Trophoblast cell (in vitro differentiated cells and primary cell): Measurements from ENCODE around the gene TRAPPC5.

Source experiments
- DNase-seq, 2 donors: peaks; one replicate each; pipeline ENCODE4 v3.0.0-alpha.2; 2016
- H2AFZ ChIP-seq: 2 replicates; pipeline ENCODE4 v1.6.1; 2013; ENCODE audit warnings: low read length, moderate library complexity, mild to moderate bottlenecking; ENCODE audit not compliant: insufficient read depth, poor library complexity
- H2AK5ac ChIP-seq: 2 replicates; pipeline ENCODE4 v1.6.1; 2013; ENCODE audit warnings: mild to moderate bottlenecking, low read length
- H2BK120ac ChIP-seq: 2 replicates; pipeline ENCODE4 v1.6.1; 2013; ENCODE audit warnings: low read length, mild to moderate bottlenecking, moderate library complexity; ENCODE audit not compliant: insufficient read depth, poor library complexity
- H2BK12ac ChIP-seq: 2 replicates; pipeline ENCODE4 v1.6.1; 2013; ENCODE audit warnings: mild to moderate bottlenecking, low read length, moderate library complexity
- H2BK5ac ChIP-seq: 2 replicates; pipeline ENCODE4 v1.6.1; 2013; ENCODE audit warnings: low read length, low read depth, moderate library complexity, mild to moderate bottlenecking; ENCODE audit not compliant: poor library complexity
- H3K14ac ChIP-seq: 2 replicates; pipeline ENCODE4 v1.6.1; 2013; ENCODE audit warnings: mild to moderate bottlenecking, low read length
- H3K18ac ChIP-seq: 2 replicates; pipeline ENCODE4 v1.6.1; 2013; ENCODE audit warnings: mild to moderate bottlenecking, low read length
- H3K23ac ChIP-seq: 2 replicates; pipeline ENCODE4 v1.6.1; 2013; ENCODE audit warnings: low read length
- H3K27ac ChIP-seq: 2 replicates; pipeline ENCODE4 v1.5.1; 2013; ENCODE audit warnings: low read depth, mild to moderate bottlenecking, inconsistent platforms, low read length, moderate library complexity
- H3K27me3 ChIP-seq: 2 replicates; pipeline ENCODE4 v1.6.1; 2013; ENCODE audit warnings: inconsistent platforms, mild to moderate bottlenecking, low read length, moderate library complexity; ENCODE audit not compliant: insufficient read depth
- H3K36me3 ChIP-seq, 2 experiments: 1 replicate in 1 of 2; 2 replicates in 1 of 2; pipeline ENCODE4 v1.6.1; 2013; ENCODE audit warnings: low read length in 2 of 2, mild to moderate bottlenecking in 2 of 2, moderate library complexity in 1 of 2; ENCODE audit not compliant: insufficient read depth in 2 of 2, control insufficient read depth in 1 of 2
- H3K4ac ChIP-seq: 2 replicates; pipeline ENCODE4 v1.6.1; 2013; ENCODE audit warnings: low read depth, mild to moderate bottlenecking, low read length, moderate library complexity
- H3K4me1 ChIP-seq, 2 experiments: 1 replicate in 1 of 2; 2 replicates in 1 of 2; pipeline ENCODE4 v1.6.1; 2013; ENCODE audit warnings: low read length in 2 of 2, mild to moderate bottlenecking in 2 of 2, moderate library complexity in 1 of 2; ENCODE audit not compliant: insufficient read depth in 2 of 2, control insufficient read depth in 1 of 2
- H3K4me2 ChIP-seq: 2 replicates; pipeline ENCODE4 v1.6.1; 2013; ENCODE audit warnings: inconsistent platforms, mild to moderate bottlenecking, low read length, moderate library complexity
- H3K4me3 ChIP-seq: 2 replicates; pipeline ENCODE4 v1.5.1; 2013; ENCODE audit warnings: mild to moderate bottlenecking, low read depth, low read length, inconsistent platforms
- H3K79me1 ChIP-seq: one replicate; pipeline ENCODE4 v1.6.1; 2013; ENCODE audit warnings: low read length
- H3K79me2 ChIP-seq: 2 replicates; pipeline ENCODE4 v1.6.1; 2013; ENCODE audit warnings: low read length, mild to moderate bottlenecking; ENCODE audit not compliant: control insufficient read depth, insufficient read depth, poor library complexity
- H3K9ac ChIP-seq: 2 replicates; pipeline ENCODE4 v1.6.1; 2013; ENCODE audit warnings: mild to moderate bottlenecking, low read length
- H3K9me3 ChIP-seq: 2 replicates; pipeline ENCODE4 v1.6.1; 2013; ENCODE audit warnings: low read depth, mild to moderate bottlenecking, control low read depth, inconsistent platforms, low read length; ENCODE audit not compliant: insufficient read depth
- H4K12ac ChIP-seq: 2 replicates; pipeline ENCODE4 v1.6.1; 2013; ENCODE audit warnings: low read depth, mild to moderate bottlenecking, low read length, moderate library complexity
- H4K8ac ChIP-seq: 2 replicates; pipeline ENCODE4 v1.6.1; 2013; ENCODE audit warnings: low read depth, mild to moderate bottlenecking, low read length, moderate library complexity
- H4K91ac ChIP-seq: one replicate; pipeline ENCODE4 v1.6.1; 2013; ENCODE audit warnings: low read depth, mild to moderate bottlenecking, low read length, moderate library complexity
- WGBS: extraction: QIAGEN DNeasy Blood & Tissue Kit; methylation state at CpG from one replicate; pipeline ENCODE4 v1.1.7; 2013; ENCODE audit warnings: missing lambda C conversion rate; ENCODE audit not compliant: insufficient read length, insufficient coverage; ENCODE audit errors: extremely low coverage; 5-methylcytosine and 5-hydroxymethylcytosine counted together

Gene TRAPPC5

GRCh38 chr19:7720351-7720750 lies 39.7 kb downstream of the TRAPPC5 start:
- peak; percentile 14 to 50 for DNase-seq
- Histone ChIP-seq H3K36me3 (no peaks in the 10 kb centered on the region), H3K9me3 (no peaks in the 10 kb centered on the region), H2AK5ac (no peak overlapping the region), H3K23ac (no peak overlapping the region), H4K12ac (no peak overlapping the region), H3K79me1 (no peaks in the 10 kb centered on the region), H2AFZ (no peak overlapping the region), H2BK5ac (no peak overlapping the region), H3K4me1 (no peaks in the 10 kb centered on the region), H3K27ac (no peak overlapping the region), H4K8ac (no peak overlapping the region), H2BK12ac (no peak overlapping the region), H3K14ac (no peak overlapping the region), H3K9ac (no peak overlapping the region), H3K4me3 (no peak overlapping the region), H4K91ac (no peak overlapping the region), H3K79me2 (no peaks in the 10 kb centered on the region), H3K4ac (no peak overlapping the region), H3K27me3 (no peaks in the 10 kb centered on the region), H3K4me2 (no peak overlapping the region), H3K18ac (no peak overlapping the region), H2BK120ac (no peak overlapping the region)
- no CpG with 5 or more reads among the region's 6 CpGs for WGBS

- peaks cover under 1% of the 10 kb centered on the region for H3K27me3 ChIP-seq
- H4K91ac ChIP-seq = no peak overlapping the region
- no peak overlapping the region for H2AK5ac ChIP-seq
- no peak overlapping the region for H3K9ac ChIP-seq
- H2BK120ac ChIP-seq = no peak overlapping the region
- no peak overlapping the region for H3K27ac ChIP-seq
- no peaks in the 10 kb centered on the region for H3K9me3 ChIP-seq
- no peak for DNase-seq
- H3K36me3 ChIP-seq = no peaks in the 10 kb centered on the region
- no peak overlapping the region for H3K18ac ChIP-seq
- H3K14ac ChIP-seq = no peak overlapping the region
- H3K23ac ChIP-seq = no peak overlapping the region
- H3K4me3 ChIP-seq = no peak overlapping the region
- H3K4ac ChIP-seq = no peak overlapping the region
- no peaks in the 10 kb centered on the region for H3K79me1 ChIP-seq
- WGBS = no CpG with 5 or more reads among the region's 5 CpGs
- H2BK12ac ChIP-seq = no peak overlapping the region
- H3K4me1 ChIP-seq = no peaks in the 10 kb centered on the region
- H2AFZ ChIP-seq = no peak overlapping the region
- no peaks in the 10 kb centered on the region for H3K79me2 ChIP-seq
- H4K8ac ChIP-seq = no peak overlapping the region
- H4K12ac ChIP-seq = no peak overlapping the region
- no peak overlapping the region for H3K4me2 ChIP-seq
- no peak overlapping the region for H2BK5ac ChIP-seq
Measured at GRCh38 chr19:7722231-7722651, 41.6 kb downstream of the TRAPPC5 start.

- Histone ChIP-seq H3K14ac (no peak overlapping the region), H3K79me2 (no peaks in the 10 kb centered on the region), H2BK5ac (no peak overlapping the region), H3K4me2 (no peak overlapping the region), H4K91ac (no peak overlapping the region), H2AK5ac (no peak overlapping the region), H3K4ac (no peak overlapping the region), H3K36me3 (no peaks in the 10 kb centered on the region), H3K18ac (no peak overlapping the region), H3K27ac (no peak overlapping the region), H3K4me3 (no peak overlapping the region), H3K23ac (no peak overlapping the region), H3K4me1 (no peaks in the 10 kb centered on the region), H3K9me3 (peaks cover 5% of the 10 kb centered on the region), H3K27me3 (peaks cover 31% of the 10 kb centered on the region), H3K79me1 (no peaks in the 10 kb centered on the region), H4K8ac (no peak overlapping the region), H2BK12ac (no peak overlapping the region), H4K12ac (no peak overlapping the region), H2AFZ (no peak overlapping the region), H3K9ac (no peak overlapping the region), H2BK120ac (no peak overlapping the region)
- no peak for DNase-seq
- no CpG with 5 or more reads among the region's 2 CpGs for WGBS
Measured at GRCh38 chr19:7725791-7726190, 45.2 kb downstream of the TRAPPC5 start.

GRCh38 chr19:7729211-7729610 lies 48.6 kb downstream of the TRAPPC5 start:
- Histone ChIP-seq H4K8ac (no peak overlapping the region), H3K14ac (no peak overlapping the region), H2AFZ (no peak overlapping the region), H3K18ac (no peak overlapping the region), H3K79me2 (no peaks in the 10 kb centered on the region), H3K4me1 (no peaks in the 10 kb centered on the region), H3K4me2 (no peak overlapping the region), H2BK5ac (no peak overlapping the region), H2BK12ac (no peak overlapping the region), H3K4ac (no peak overlapping the region), H4K12ac (no peak overlapping the region), H3K79me1 (no peaks in the 10 kb centered on the region), H3K4me3 (no peak overlapping the region), H3K9me3 (peaks cover 8% of the 10 kb centered on the region), H3K27ac (no peak overlapping the region), H3K9ac (no peak overlapping the region), H3K27me3 (peaks cover 39% of the 10 kb centered on the region), H3K23ac (no peak overlapping the region), H2BK120ac (no peak overlapping the region), H4K91ac (no peak overlapping the region), H2AK5ac (no peak overlapping the region), H3K36me3 (no peaks in the 10 kb centered on the region)
- WGBS = no CpG with 5 or more reads among the region's 16 CpGs
- no peak for DNase-seq
